ENCODE measurements around the gene NWD2.

DNA sequence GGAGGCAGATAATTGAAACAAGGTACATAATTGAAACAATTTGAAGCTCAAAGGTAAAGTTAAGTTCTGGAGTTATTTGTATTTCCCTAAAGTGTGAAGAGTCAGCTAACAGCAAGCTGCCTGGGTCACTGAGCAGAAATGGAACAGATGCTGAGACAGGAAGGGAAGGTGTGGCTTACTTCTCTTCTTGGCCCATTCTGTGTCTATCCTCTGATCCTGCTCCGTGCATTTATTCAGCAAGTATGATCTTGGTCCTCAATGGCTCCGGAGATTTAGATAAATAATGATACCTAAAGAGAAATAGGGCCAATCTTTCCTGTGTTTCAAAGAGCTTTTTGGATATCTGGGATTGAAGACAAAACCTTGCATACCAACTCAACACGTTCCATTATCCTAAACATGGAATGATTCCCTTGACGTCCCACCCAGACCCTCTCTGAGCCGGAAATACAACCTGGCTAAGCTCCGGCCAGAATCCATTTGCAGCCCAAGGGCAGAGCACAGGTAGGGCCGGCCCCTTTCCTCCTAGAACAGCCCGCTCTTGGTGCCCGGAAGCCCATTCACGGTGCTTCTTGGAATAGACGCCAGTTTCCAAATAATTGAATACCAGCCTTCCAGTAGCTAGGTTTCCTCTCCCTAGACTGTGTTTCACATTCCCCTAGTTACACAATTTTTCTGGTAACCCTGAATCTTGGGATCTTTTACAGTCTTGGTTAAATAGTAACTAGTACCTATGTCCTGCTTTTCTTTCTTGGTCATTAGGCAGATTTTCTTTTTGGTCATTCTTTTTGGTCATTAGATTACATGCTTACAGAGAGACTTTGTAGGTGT is 211.0 kb downstream of the NWD2 start:
- no peak for TF ChIP-seq POLR2A (IDR thresholded peaks at IDR 0.05)
- TF ChIP-seq EP300 (IDR thresholded peaks at IDR 0.05), result no peak
- TF ChIP-seq, protein P1, sequence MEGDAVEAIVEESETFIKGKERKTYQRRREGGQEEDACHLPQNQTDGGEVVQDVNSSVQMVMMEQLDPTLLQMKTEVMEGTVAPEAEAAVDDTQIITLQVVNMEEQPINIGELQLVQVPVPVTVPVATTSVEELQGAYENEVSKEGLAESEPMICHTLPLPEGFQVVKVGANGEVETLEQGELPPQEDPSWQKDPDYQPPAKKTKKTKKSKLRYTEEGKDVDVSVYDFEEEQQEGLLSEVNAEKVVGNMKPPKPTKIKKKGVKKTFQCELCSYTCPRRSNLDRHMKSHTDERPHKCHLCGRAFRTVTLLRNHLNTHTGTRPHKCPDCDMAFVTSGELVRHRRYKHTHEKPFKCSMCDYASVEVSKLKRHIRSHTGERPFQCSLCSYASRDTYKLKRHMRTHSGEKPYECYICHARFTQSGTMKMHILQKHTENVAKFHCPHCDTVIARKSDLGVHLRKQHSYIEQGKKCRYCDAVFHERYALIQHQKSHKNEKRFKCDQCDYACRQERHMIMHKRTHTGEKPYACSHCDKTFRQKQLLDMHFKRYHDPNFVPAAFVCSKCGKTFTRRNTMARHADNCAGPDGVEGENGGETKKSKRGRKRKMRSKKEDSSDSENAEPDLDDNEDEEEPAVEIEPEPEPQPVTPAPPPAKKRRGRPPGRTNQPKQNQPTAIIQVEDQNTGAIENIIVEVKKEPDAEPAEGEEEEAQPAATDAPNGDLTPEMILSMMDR (IDR thresholded peaks at IDR 0.05), result no peak
